B cell (primary cell): ENCODE measurements around the gene SLC35A2. TPM values are rescaled to one million over a fixed set of nuclear protein-coding genes. Genes with fewer than 3 reads are reported as not detected.

Experiments used
- ATAC-seq: fragments of 200-7000 bp; cut with Tn5 transposase; one replicate; pipeline ENCODE4 v1.10.0; 2021; ENCODE audit warnings: low read depth, mild to moderate bottlenecking, moderate number of reproducible peaks, moderate library complexity
- CTCF ChIA-PET: fragments of 350-600 bp; sonication (Branson Sonifier 250); formaldehyde crosslinking; loops from one replicate; lab custom pipeline; 2021; ENCODE audit warnings: antibody characterized with exemption, inconsistent platforms; lab: Charles Lee
- POLR2A ChIA-PET: fragments of 350-600 bp; sonication (Branson Sonifier 250); formaldehyde crosslinking; loops from one replicate; lab custom pipeline; 2021; ENCODE audit warnings: antibody characterized with exemption; lab: Charles Lee
- DNase-seq: peaks from one replicate; pipeline ENCODE4 v3.0.0; 2013
- H2AFZ ChIP-seq: 2 replicates; pipeline ENCODE4 v1.6.1; 2012; ENCODE audit warnings: mild to moderate bottlenecking, low read depth, low read length; ENCODE audit not compliant: insufficient read depth, poor library complexity, severe bottlenecking
- H3K27ac ChIP-seq, 2 donors: 1 replicate in 1 of 2; 2 replicates in 1 of 2; pipeline ENCODE4 v1.5.1; 2012 to 2013; ENCODE audit warnings: low read length in 2 of 2, mild to moderate bottlenecking in 2 of 2, moderate library complexity in 1 of 2
- H3K27me3 ChIP-seq, 4 experiments: fragments of 200-600 bp in 1 of 4; sonication (generic) in 1 of 4; replicated peaks in 1 of 4; 1 replicate in 2 of 4; 2 replicates in 2 of 4; pipeline versions ENCODE4 v1.6.1 to v1.7.0; 2013 to 2016; ENCODE audit warnings: low read length in 3 of 4, mild to moderate bottlenecking in 2 of 4, mixed read lengths in 1 of 4, moderate library complexity in 1 of 4; ENCODE audit not compliant: insufficient read depth in 4 of 4, control insufficient read depth in 3 of 4; ENCODE audit errors: control extremely low read depth in 1 of 4
- H3K36me3 ChIP-seq, 2 experiments: replicated peaks in 1 of 2; 1 replicate in 1 of 2; 2 replicates in 1 of 2; pipeline versions ENCODE4 v1.6.1 to v1.7.1; 2013; ENCODE audit warnings: low read length in 1 of 2; ENCODE audit not compliant: insufficient read depth in 2 of 2, control insufficient read depth in 1 of 2; ENCODE audit errors: control extremely low read depth in 1 of 2, extremely low read depth in 1 of 2
- H3K4me1 ChIP-seq, 2 donors: fragments of 200-600 bp in 1 of 2; sonication (generic) in 1 of 2; 1 replicate in 1 of 2; 2 replicates in 1 of 2; pipeline versions ENCODE4 v1.5.1 to v1.6.1; 2013 to 2017; ENCODE audit warnings: low read length in 2 of 2; ENCODE audit not compliant: control insufficient read depth in 2 of 2, insufficient read depth in 2 of 2
- H3K4me2 ChIP-seq: replicated peaks from 2 replicates; pipeline ENCODE3; 2012; ENCODE audit warnings: mild to moderate bottlenecking, low read depth, low read length; ENCODE audit not compliant: poor library complexity, severe bottlenecking
- H3K4me3 ChIP-seq, 5 experiments: fragments of 200-600 bp in 1 of 5; sonication (generic) in 1 of 5; 1 replicate in 3 of 5; 2 replicates in 2 of 5; pipeline versions ENCODE4 v1.5.1 to v1.7.0; 2011 to 2016; ENCODE audit warnings: low read length in 4 of 5, mild to moderate bottlenecking in 4 of 5, low read depth in 2 of 5, control low read depth in 1 of 5, moderate library complexity in 1 of 5; ENCODE audit not compliant: insufficient read depth in 1 of 5; ENCODE audit errors: control extremely low read depth in 1 of 5, extremely low read depth in 1 of 5
- H3K79me2 ChIP-seq: fragments of 200-600 bp; sonication (generic); one replicate; pipeline ENCODE4 v1.6.0; 2016; ENCODE audit warnings: low read length; ENCODE audit not compliant: control insufficient read depth, insufficient read depth
- H3K9ac ChIP-seq: fragments of 200-600 bp; sonication (generic); 2 replicates; pipeline ENCODE4 v1.6.1; 2017; ENCODE audit warnings: mild to moderate bottlenecking, low read length, moderate library complexity
- H3K9me3 ChIP-seq, 3 donors: one replicate each; pipeline versions ENCODE4 v1.6.1 to v1.7.1; 2013; ENCODE audit warnings: low read length in 2 of 3; ENCODE audit not compliant: control insufficient read depth in 2 of 3, insufficient read depth in 1 of 3; ENCODE audit errors: control extremely low read depth in 1 of 3
- H4K20me1 ChIP-seq: 2 replicates; pipeline ENCODE4 v1.6.0; 2012; ENCODE audit warnings: mild to moderate bottlenecking, low read length; ENCODE audit not compliant: insufficient read depth, control insufficient read depth, poor library complexity, severe bottlenecking
- H3K27ac Mint-ChIP-seq: one replicate; pipeline ENCODE4 v1.8.0; 2021; ENCODE audit warnings: mixed read lengths
- H3K27me3 Mint-ChIP-seq: one replicate; pipeline ENCODE4 v1.8.0; 2021; ENCODE audit warnings: mixed read lengths
- H3K4me1 Mint-ChIP-seq: one replicate; pipeline ENCODE4 v1.8.0; 2021; ENCODE audit warnings: mixed read lengths
- H3K4me3 Mint-ChIP-seq: one replicate; pipeline ENCODE4 v1.8.0; 2021; ENCODE audit warnings: mixed read lengths
- H3K9me3 Mint-ChIP-seq: one replicate; pipeline ENCODE4 v1.8.0; 2022; ENCODE audit warnings: mixed read lengths; ENCODE audit not compliant: insufficient read depth
- EZH2 ChIP-seq: IDR thresholded peaks from 2 replicates; pipeline ENCODE4 v1.6.1; 2012; ENCODE audit warnings: borderline replicate concordance, low read depth, mild to moderate bottlenecking, moderate library complexity, low read length; ENCODE audit not compliant: insufficient read depth, poor library complexity, severe bottlenecking
- WGBS: methylation state at CpG from one replicate; pipeline ENCODE4 v1.1.5; 2013; ENCODE audit warnings: missing lambda C conversion rate; ENCODE audit not compliant: insufficient coverage; 5-methylcytosine and 5-hydroxymethylcytosine counted together
- intact Hi-C: fragments of 100-400 bp; cut with micrococcal nuclease; formaldehyde crosslinking; loops from one replicate; pipeline ENCODE4 v1.10.0; 2022
- polyA plus RNA-seq: library from polyadenylated mRNA; depleted of rRNA; stranded (reverse); fragments of >200 nt; gene quantifications from 2 replicates; pipeline ENCODE4 v1.2.3, GENCODE V29; 2012
- total RNA-seq, 2 donors: library from RNA; stranded (reverse); fragments of 120-200 nt in 1 of 2; gene quantifications; 1 replicate in 1 of 2; 2 replicates in 1 of 2; pipeline versions ENCODE4 v1.2.3 to v1.2.4, GENCODE V29; 2013 to 2022
- TF ChIP-seq, protein P1 (sequence below): fragments of 200-600 bp; IDR thresholded peaks from one replicate; pipeline ENCODE4 v1.8.0; 2022; ENCODE audit warnings: antibody characterized with exemption, mild to moderate bottlenecking

The SLC35A2 gene
- total and polyA plus RNA-seq, 2 donors (not counting 1 experiment from before 2014, with no cell fraction given) = 19.1 to 22.0 TPM

DNA sequence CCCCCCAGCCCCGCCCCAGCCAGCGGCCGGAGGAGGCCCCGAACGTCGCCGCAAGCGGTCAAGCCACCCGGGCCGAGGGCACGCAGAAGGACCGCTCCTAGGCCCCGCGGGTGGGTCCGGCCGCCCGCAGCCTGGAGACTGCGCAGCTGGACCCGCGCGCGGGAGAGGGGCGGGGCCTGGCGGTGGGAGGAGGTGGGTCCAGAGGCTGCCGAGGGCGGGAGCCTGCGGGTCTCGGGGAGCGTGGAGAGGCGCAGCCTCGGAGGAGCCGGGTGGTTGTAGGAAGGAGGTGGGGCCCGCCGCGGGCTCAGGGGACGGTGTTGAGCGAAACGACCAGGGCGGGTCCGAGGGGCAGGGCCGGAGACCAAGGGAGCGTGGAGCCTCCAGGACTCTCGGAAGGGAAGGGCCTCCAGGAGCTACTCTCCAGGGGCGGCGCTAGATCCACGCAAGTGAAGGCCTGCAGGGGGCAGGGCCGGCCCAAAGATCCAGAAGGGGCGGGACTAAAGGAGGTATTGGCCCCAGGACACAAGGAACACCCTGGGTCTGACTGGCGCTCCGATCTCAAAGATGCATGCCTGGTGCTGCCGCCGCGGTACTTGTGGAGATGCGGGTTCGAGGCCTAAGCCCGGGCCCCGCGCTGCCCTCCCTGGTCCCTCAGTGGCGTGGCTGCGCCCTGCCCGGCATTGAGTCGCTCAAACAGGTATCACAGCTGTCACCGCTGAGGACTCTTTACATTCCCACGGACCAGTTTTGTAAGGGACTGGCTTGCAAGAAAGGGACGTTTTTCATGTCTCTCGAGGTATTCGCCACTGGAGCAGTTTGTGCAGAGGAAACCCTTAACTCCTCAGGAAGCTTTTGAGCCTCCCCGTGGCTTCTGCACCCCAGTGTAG lies 19.8 kb downstream of the SLC35A2 start:
- under 1% methylated on average over 37 of the region's 68 CpGs for WGBS
- Histone ChIP-seq H3K4me3 (peak overlapping the region in 4 of 5 experiments; percentile 46 to 65 (median 60)), H3K9ac (peak overlapping the region; percentile 68), H3K4me2 (peak overlapping the region; percentile 84), H3K4me1 (peaks cover 6 to 9% of the 10 kb centered on the region in 2 donors), H3K79me2 (peaks cover 15% of the 10 kb centered on the region), H3K9me3 (no peaks in the 10 kb centered on the region), H4K20me1 (no peaks in the 10 kb centered on the region), H3K36me3 (no peaks in the 10 kb centered on the region), H3K27ac (peak overlapping the region in 1 of 2 donors; percentile 48), H2AFZ (peak overlapping the region; percentile 80), H3K27me3 (no peaks in the 10 kb centered on the region)
- intact Hi-C loops = loop anchor here (1.0 to 10.0 kb wide), 10 partner anchors 28 to 1057 kb away; partner anchors contain the start of genes PIM2, SUV39H1, TFE3 and ZNF81
- no peaks in the 10 kb centered on the region for H3K9me3 Mint-ChIP-seq
- no peaks in the 10 kb centered on the region for H3K27me3 Mint-ChIP-seq
- ATAC-seq (peak; percentile 84), DNase-seq (peak; percentile 87)
- POLR2A ChIA-PET = interaction anchor here (0.9 to 1.6 kb wide), 6 partner anchors 19 to 299 kb away, joined by 3 to 6 read pairs (median 3); partner anchors contain the start of genes OTUD5, SLC35A2 and WDR45
- peak overlapping the region; percentile 73 for H3K27ac Mint-ChIP-seq
- peaks cover 19% of the 10 kb centered on the region for H3K4me1 Mint-ChIP-seq
- H3K4me3 Mint-ChIP-seq = peak overlapping the region; percentile 84
- CTCF ChIA-PET = interaction anchor here (0.6 to 4.6 kb wide), 13 partner anchors 9 to 280 kb away, joined by 3 to 33 read pairs (median 4); partner anchors contain the start of genes PLP2 and SLC35A2
- TF ChIP-seq, protein P1, sequence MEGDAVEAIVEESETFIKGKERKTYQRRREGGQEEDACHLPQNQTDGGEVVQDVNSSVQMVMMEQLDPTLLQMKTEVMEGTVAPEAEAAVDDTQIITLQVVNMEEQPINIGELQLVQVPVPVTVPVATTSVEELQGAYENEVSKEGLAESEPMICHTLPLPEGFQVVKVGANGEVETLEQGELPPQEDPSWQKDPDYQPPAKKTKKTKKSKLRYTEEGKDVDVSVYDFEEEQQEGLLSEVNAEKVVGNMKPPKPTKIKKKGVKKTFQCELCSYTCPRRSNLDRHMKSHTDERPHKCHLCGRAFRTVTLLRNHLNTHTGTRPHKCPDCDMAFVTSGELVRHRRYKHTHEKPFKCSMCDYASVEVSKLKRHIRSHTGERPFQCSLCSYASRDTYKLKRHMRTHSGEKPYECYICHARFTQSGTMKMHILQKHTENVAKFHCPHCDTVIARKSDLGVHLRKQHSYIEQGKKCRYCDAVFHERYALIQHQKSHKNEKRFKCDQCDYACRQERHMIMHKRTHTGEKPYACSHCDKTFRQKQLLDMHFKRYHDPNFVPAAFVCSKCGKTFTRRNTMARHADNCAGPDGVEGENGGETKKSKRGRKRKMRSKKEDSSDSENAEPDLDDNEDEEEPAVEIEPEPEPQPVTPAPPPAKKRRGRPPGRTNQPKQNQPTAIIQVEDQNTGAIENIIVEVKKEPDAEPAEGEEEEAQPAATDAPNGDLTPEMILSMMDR = peak; percentile 60
- TF ChIP-seq EZH2 = no peak
